ENCODE measurements around the gene PBXIP1. TPM values are rescaled to one million over a fixed set of nuclear protein-coding genes. Genes with fewer than 3 reads are reported as not detected.

PBXIP1 gene
- total and polyA plus RNA-seq, 2 of the 13 experiments (the other 11 are each of a cell fraction or from before 2014, with no cell fraction given) = 16.3 to 31.9 TPM

- peak; percentile 51; the same call in 1 of the 2 replicates for TF ChIP-seq ZNF281 (CRISPR knock-in tag; IDR thresholded peaks at IDR 0.05; ENCODE audit: borderline replicate concordance)
Measured at GRCh38 chr1:154955718-154956543, at the start of gene PBXIP1 (continued).

- peaks cover 64% of the 10 kb centered on the region for H3K4me1 ChIP-seq (ENCODE audit: insufficient read depth, low read length)
- ChIA-PET CTCF (ENCODE audit: low intra/inter-chr PET ratio, low total read pairs) (interaction anchor here (1.6 kb wide), 1 partner anchor 12 kb away, joined by 5 read pairs; no protein-coding TSS in a partner anchor), POLR2A (interaction anchor here (1.5 to 5.9 kb wide), 3 partner anchors 9 to 17 kb away, joined by 4 to 90 read pairs (median 9); no protein-coding TSS in a partner anchor)
- FAIRE-seq (no peak), DNase-seq (ENCODE audit: low spot score) (no peak), ATAC-seq (no peak)
- H3K27ac ChIP-seq (ENCODE audit: extremely low read length, insufficient read depth, low read length) = peak overlapping the region; percentile 97
- no peaks in the 10 kb centered on the region; a peak in 1 of 5 replicates for H3K27me3 ChIP-seq (ENCODE audit: control insufficient read depth in 1 of 2, insufficient read depth in 2 of 2, low read length in 2 of 2)
- no peak overlapping the region for H2AFZ ChIP-seq (ENCODE audit: low read length)
- H3K79me2 ChIP-seq (ENCODE audit: insufficient read depth, low read length) = peaks cover 46% of the 10 kb centered on the region
- H3K9ac ChIP-seq (ENCODE audit: insufficient read depth, low read depth, low read length) = peak overlapping the region; percentile 95; the same call in 1 of the 2 replicates
- no TSS peak for BruUV-seq (replicated peaks)
- H3K4me2 ChIP-seq (ENCODE audit: low read depth, low read length) = peak overlapping the region; percentile 89
- no peak overlapping the region for H3K4me3 ChIP-seq (replicated peaks in 1 of 3; ENCODE audit: insufficient read depth in 1 of 3, low read depth in 2 of 3, low read length in 3 of 3)
- TF ChIP-seq HNRNPL (IDR thresholded peaks at IDR 0.05; ENCODE audit: low read depth, low read length) (peak; percentile 91), HIC2 (CRISPR knock-in tag; IDR thresholded peaks at IDR 0.05; ENCODE audit: low read depth) (0 out of 2 replicates have a peak, but pooled peaks have one; percentile 19), FOXO1 (CRISPR knock-in tag; IDR thresholded peaks at IDR 0.05) (no peak), RBFOX2 (IDR thresholded peaks at IDR 0.05; ENCODE audit: low read depth, low read length) (peak; percentile 28; the same call in 1 of the 2 replicates), ZNF281 (CRISPR knock-in tag; IDR thresholded peaks at IDR 0.05; ENCODE audit: borderline replicate concordance) (peak; percentile 21; the same call in 1 of the 2 replicates), SMARCE1 (IDR thresholded peaks at IDR 0.05; ENCODE audit: borderline replicate concordance) (no peak), ZNF296 (CRISPR knock-in tag; conservative IDR thresholded peaks at IDR 0.05) (no peak)
- peaks cover 1 to 3% of the 10 kb centered on the region in 2 experiments; a peak in 3 of 5 replicates for H3K36me3 ChIP-seq (replicated peaks in 1 of 2; ENCODE audit: control insufficient read depth in 1 of 2, insufficient read depth in 2 of 2, low read length in 2 of 2)
- peaks cover 4% of the 10 kb centered on the region; the same call in 1 of the 2 replicates for H4K20me1 ChIP-seq (ENCODE audit: insufficient read depth, low read length)
- in situ Hi-C loops (cut with HindIII; ENCODE audit: extremely low pct_ligation_motif_present, low pct_unique_long_range_greater_than_20kb) = no loop called here
- WGBS (ENCODE audit: low lambda C conversion rate) = 83% methylated on average over 11 of the region's 17 CpGs
- intact Hi-C loops (cut with micrococcal nuclease; ENCODE audit: unreplicated experiment) = no loop called here
- H3K9me3 ChIP-seq (ENCODE audit: low read length) = no peaks in the 10 kb centered on the region
Measured at GRCh38 chr1:155005076-155006011, 49.4 kb upstream of the PBXIP1 start.
